Ureter (tissue), 1 donor: Measurements from ENCODE around the gene SLC6A9. TPM values are rescaled to one million over a fixed set of nuclear protein-coding genes. Genes with fewer than 3 reads are reported as not detected.

Experiments used
- DNase-seq: peaks from one replicate; pipeline ENCODE4 v3.0.0-alpha.2; 2020; ENCODE audit warnings: low spot score
- total RNA-seq: library from RNA; stranded (reverse); gene quantifications from one replicate; pipeline ENCODE4 v1.2.4, GENCODE V29; 2023
- donor health status: DM: yes; HTN: yes; CAD: no.

The SLC6A9 gene
- total RNA-seq, 1 donor from 2014 or later: 38.3 TPM

DNA sequence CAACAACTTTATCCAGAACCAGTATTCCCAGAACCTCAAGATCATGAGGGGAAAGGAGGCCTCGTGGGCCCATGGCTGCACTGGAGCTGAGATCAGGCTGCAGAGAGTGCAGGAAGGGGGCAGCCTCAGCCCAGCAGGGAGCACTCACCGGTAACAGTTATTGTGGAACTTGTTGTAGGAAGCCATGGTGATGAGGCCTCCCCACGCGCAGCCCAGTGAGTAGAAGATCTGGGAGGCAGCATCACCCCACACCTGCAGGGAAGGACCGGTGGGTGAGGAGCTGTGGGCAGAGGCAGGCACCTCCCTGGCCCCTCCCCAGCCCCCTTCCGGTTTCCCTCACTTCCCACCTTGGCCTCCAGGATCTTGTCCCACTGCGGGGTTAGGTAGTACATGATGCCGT is 29.1 kb downstream of the SLC6A9 start:
- DNase-seq: no peak

DNA sequence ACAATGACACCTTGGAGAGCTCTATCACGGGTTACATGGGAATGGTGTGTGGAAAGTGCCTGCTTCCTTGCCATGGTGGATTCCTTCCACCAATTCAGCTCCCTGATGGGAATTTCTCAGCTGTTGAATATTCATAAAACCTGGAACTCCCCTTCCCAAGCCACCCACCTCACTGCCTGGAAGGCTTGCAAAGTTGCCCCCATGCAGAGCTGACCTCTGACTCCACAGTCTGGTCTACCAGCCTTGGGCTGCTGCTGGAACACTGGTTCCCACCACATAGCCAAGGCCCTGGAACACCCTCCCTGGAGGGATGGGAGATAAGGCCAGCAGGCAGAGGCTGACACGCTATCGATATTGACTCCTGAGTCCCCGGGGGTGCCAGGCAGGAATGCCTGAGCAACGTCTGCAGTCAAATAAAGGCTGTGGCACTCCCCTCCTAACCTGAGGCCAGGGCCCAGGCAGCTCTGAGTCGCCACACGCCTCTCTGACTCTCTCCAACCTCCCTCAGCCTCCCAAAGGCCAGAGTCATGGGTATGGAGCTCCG is 31.1 kb downstream of the SLC6A9 start:
- DNase-seq: no peak

- DNase-seq: no peak
Observed at GRCh38 chr1:43999455-43999854, 31.8 kb downstream of the SLC6A9 start.

- DNase-seq: no peak
Observed at GRCh38 chr1:43998000-43998378, 33.3 kb downstream of the SLC6A9 start.

- no peak for DNase-seq
Observed at GRCh38 chr1:43997295-43997999, 33.8 kb downstream of the SLC6A9 start.

- DNase-seq: no peak
Observed at GRCh38 chr1:43996733-43997115, 34.5 kb downstream of the SLC6A9 start.

GRCh38 chr1:43995984-43996732 is 35.1 kb downstream of the SLC6A9 start:
- DNase-seq: no peak

- no peak for DNase-seq
Observed at GRCh38 chr1:43994794-43995790, 36.2 kb downstream of the SLC6A9 start.

DNA sequence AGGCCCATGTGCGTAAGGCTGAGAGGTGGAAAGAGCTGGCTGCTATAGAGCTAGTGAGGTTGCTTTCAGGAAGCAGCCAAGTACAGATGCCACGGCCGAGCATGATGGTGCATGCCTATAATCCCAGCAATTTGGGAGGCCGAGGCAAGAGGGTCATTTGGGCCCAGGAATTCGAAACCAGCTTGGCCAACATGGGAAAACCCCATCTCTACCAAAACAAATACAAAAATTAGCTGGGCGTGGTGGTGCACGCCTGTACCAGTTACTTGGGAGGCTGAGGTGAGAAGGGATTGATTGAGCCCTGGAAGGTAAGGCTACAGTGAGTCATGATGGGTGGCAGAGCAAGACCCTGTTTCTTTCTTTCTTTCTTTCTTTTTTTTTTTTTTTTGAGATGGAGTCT is 37.2 kb downstream of the SLC6A9 start:
- DNase-seq: no peak

GRCh38 chr1:43993206-43993914 is 37.9 kb downstream of the SLC6A9 start:
- no peak for DNase-seq

DNA sequence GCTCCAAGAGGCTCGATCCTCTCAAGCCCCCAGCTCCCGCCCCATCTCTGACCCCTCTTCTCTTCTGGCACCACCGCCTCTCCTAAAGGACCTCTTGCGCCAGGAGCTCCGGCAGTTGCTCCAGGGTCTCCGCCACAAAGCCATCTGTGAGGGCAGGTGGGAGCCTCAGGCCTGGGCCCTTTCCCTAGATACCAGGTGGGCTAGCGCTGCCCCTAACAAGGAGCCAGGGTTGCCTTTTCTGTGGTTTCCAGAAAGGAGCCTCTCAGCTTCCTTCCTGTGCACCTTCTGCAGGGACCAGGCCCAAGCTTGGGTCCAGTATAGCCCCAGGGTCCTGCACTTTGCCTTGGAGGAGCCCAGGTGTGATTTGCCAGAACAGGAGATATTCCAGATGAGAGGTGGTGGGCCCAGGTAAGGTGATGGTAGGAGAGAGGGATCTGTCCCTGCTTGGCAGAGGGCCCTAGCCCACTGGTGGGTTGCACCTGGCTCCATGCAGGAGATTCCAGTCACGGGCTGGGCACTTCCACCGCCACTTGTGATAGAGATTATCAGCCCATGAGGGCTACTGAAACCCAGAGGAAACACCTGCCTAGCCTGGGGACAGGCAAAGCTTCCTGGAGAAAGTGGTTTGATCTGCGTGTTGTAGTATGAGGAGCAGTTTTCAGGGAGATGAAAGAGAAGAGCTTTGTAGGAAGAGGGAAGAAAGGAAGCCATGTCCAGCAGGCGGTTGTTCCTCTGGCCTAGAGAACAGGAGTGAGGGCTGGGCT is 38.8 kb downstream of the SLC6A9 start:
- no peak for DNase-seq

DNA sequence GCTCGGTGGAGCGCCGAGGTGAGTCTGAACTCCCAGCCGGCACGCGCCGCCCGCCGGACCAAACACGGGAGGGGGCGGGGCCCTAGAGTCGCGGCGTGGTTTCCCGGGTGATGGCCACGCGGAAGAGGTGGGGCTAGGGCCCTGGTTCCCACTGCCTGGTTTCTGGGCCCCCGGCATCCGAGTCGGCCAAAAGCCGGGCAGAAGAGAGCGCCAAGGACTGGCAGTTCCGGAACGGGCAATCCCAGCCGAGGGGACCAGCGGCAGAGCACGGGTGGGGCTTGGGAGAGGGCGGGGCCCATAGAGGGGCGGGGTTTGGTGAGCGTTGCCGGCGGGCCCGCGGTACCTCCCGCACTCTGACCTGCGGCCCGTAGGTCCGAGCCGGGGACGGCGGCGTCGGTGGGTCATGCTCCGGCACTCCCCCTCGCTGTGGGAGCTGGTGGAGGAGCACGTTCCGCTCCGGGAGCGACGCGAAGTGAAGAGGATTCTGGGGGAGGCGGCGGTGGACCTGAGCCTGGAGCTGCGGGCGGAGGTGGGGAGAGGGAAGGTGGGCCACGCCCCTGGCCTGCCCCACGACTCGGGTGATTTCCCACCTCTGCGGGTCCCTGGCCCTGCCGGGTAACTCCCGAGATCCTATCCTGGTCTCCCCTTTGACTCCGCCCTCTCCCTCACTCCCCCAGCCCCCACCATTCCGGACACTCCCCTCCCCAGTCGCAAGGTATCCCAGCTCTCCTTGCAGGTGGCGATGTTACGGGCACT is 39.6 kb downstream of the SLC6A9 start, which contains the start of gene CCDC24:
Gene CCDC24, plus strand, starts transcription at position 124 of the 756 bp plus-strand sequence. Its CDS starts 280 bp downstream, at position 404.
- peak; percentile 91 for DNase-seq

DNA sequence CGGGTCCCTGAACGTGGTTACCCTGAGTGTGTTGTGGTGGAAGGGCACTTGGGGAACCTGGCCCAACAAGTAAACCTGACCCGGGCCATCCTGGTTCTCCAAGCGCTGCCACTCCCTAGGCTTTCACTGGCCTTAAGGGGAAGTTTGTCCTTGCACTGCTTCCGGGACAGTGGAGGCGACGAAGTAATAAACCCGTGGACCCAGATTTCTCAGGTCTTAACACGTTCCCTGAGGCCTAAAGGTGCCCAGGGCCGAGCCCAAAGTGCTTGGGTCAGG is 40.1 kb downstream of the SLC6A9 start:
- no peak for DNase-seq

DNA sequence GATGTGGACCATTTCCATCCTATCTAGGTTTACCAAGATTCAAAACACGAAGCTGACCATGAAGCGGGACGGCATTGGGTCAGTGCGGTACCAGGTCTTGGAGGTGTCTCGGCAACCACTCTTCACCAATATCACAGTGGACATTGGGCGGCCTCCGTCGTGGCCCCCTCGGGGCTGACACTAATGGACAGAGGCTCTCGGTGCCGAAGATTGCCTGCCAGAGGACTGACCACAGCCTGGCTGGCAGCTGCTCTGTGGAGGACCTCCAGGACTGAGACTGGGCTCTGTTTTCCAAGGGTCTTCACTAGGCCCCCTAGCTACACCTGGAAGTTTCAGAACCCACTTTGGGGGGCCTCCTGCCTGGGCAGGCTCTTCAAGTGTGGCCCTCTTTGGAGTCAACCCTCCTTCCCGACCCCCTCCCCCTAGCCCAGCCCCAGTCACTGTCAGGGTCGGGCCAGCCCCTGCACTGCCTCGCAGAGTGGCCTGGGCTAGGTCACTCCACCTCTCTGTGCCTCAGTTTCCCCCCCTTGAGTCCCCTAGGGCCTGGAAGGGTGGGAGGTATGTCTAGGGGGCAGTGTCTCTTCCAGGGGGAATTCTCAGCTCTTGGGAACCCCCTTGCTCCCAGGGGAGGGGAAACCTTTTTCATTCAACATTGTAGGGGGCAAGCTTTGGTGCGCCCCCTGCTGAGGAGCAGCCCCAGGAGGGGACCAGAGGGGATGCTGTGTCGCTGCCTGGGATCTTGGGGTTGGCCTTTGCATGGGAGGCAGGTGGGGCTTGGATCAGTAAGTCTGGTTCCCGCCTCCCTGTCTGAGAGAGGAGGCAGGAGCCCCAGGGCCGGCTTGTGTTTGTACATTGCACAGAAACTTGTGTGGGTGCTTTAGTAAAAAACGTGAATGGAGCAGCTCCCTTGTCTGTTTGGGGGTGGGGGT is 40.7 kb downstream of the SLC6A9 start:
- DNase-seq: no peak

GRCh38 chr1:43987159-43987902 is 43.9 kb downstream of the SLC6A9 start:
- DNase-seq: no peak

GRCh38 chr1:43986712-43987111 is 44.5 kb downstream of the SLC6A9 start:
- DNase-seq: no peak

DNA sequence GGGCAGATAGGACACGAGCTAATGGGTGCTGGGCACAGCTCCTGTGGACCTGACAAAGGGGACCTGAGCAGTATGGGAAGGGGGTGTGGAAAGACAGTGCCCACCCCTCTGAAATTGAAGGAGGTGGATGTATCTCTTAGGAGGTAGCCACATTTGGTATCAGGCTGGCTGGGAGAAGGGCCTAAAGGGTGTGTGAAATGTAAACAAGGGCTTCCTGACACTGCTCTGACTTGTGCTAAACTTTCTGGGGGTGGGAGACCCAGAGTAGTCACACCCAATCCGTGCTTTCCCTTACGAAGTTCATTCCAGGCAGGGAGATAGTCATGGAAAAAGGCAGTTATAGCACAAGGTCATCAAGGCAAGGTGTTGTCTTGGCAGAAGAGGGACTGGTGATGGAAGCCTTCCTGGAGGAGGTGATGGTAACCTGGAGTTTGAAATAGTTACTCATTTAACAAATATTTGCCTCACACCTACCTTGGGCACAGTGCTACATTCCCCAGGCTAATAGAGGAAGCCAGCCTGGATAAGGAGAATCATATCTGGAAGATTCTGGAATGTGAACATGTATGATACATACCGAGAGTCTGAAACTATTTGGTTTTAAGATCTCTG is 45.2 kb downstream of the SLC6A9 start:
- DNase-seq: no peak

GRCh38 chr1:43984855-43985254 is 46.4 kb downstream of the SLC6A9 start:
- no peak for DNase-seq
